Measurements from ENCODE around the gene ATG9B. TPM values are rescaled to one million over a fixed set of nuclear protein-coding genes. Genes with fewer than 3 reads are reported as not detected.

ATG9B gene
- total RNA-seq, 1 donor from 2014 or later, result 0.85 TPM

- Mint-ChIP-seq H3K27me3 (ENCODE audit: unreplicated experiment) (peaks cover 11% of the 10 kb centered on the region), H3K36me3 (ENCODE audit: low read depth, unreplicated experiment) (peaks cover 39% of the 10 kb centered on the region), H3K27ac (ENCODE audit: unreplicated experiment) (no peak overlapping the region), H3K4me1 (ENCODE audit: unreplicated experiment) (peaks cover 11% of the 10 kb centered on the region), H3K9me3 (ENCODE audit: unreplicated experiment) (no peaks in the 10 kb centered on the region), H3K4me3 (ENCODE audit: unreplicated experiment) (peak overlapping the region; percentile 65)
- DNase-seq (ENCODE audit: low spot score), result no peak
- TF ChIP-seq, protein P1, sequence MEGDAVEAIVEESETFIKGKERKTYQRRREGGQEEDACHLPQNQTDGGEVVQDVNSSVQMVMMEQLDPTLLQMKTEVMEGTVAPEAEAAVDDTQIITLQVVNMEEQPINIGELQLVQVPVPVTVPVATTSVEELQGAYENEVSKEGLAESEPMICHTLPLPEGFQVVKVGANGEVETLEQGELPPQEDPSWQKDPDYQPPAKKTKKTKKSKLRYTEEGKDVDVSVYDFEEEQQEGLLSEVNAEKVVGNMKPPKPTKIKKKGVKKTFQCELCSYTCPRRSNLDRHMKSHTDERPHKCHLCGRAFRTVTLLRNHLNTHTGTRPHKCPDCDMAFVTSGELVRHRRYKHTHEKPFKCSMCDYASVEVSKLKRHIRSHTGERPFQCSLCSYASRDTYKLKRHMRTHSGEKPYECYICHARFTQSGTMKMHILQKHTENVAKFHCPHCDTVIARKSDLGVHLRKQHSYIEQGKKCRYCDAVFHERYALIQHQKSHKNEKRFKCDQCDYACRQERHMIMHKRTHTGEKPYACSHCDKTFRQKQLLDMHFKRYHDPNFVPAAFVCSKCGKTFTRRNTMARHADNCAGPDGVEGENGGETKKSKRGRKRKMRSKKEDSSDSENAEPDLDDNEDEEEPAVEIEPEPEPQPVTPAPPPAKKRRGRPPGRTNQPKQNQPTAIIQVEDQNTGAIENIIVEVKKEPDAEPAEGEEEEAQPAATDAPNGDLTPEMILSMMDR (IDR thresholded peaks at IDR 0.05; ENCODE audit: unreplicated experiment), result no peak
Measured at GRCh38 chr7:150997817-150998216, 26.5 kb downstream of the ATG9B start.

- no peak for DNase-seq (ENCODE audit: low spot score)
- H3K4me3 Mint-ChIP-seq (ENCODE audit: unreplicated experiment), result no peak overlapping the region
- H3K4me1 Mint-ChIP-seq (ENCODE audit: unreplicated experiment), result peaks cover 14% of the 10 kb centered on the region
- H3K36me3 Mint-ChIP-seq (ENCODE audit: low read depth, unreplicated experiment), result peaks cover 33% of the 10 kb centered on the region
- H3K27ac Mint-ChIP-seq (ENCODE audit: unreplicated experiment), result no peak overlapping the region
- TF ChIP-seq, protein P1 (IDR thresholded peaks at IDR 0.05; ENCODE audit: unreplicated experiment), result no peak
- H3K27me3 Mint-ChIP-seq (ENCODE audit: unreplicated experiment), result peaks cover 12% of the 10 kb centered on the region
- no peaks in the 10 kb centered on the region for H3K9me3 Mint-ChIP-seq (ENCODE audit: unreplicated experiment)
Measured at GRCh38 chr7:150997075-150997511, 27.2 kb downstream of the ATG9B start.

- H3K4me3 Mint-ChIP-seq (ENCODE audit: unreplicated experiment), result no peak overlapping the region
- no peaks in the 10 kb centered on the region for H3K9me3 Mint-ChIP-seq (ENCODE audit: unreplicated experiment)
- no peak overlapping the region for H3K27ac Mint-ChIP-seq (ENCODE audit: unreplicated experiment)
- DNase-seq (ENCODE audit: low spot score), result no peak
- TF ChIP-seq, protein P1 (IDR thresholded peaks at IDR 0.05; ENCODE audit: unreplicated experiment), result no peak
- peaks cover 14% of the 10 kb centered on the region for H3K4me1 Mint-ChIP-seq (ENCODE audit: unreplicated experiment)
- peaks cover 30% of the 10 kb centered on the region for H3K36me3 Mint-ChIP-seq (ENCODE audit: low read depth, unreplicated experiment)
- peaks cover 12% of the 10 kb centered on the region for H3K27me3 Mint-ChIP-seq (ENCODE audit: unreplicated experiment)
Measured at GRCh38 chr7:150996376-150997074, 27.8 kb downstream of the ATG9B start.

DNA sequence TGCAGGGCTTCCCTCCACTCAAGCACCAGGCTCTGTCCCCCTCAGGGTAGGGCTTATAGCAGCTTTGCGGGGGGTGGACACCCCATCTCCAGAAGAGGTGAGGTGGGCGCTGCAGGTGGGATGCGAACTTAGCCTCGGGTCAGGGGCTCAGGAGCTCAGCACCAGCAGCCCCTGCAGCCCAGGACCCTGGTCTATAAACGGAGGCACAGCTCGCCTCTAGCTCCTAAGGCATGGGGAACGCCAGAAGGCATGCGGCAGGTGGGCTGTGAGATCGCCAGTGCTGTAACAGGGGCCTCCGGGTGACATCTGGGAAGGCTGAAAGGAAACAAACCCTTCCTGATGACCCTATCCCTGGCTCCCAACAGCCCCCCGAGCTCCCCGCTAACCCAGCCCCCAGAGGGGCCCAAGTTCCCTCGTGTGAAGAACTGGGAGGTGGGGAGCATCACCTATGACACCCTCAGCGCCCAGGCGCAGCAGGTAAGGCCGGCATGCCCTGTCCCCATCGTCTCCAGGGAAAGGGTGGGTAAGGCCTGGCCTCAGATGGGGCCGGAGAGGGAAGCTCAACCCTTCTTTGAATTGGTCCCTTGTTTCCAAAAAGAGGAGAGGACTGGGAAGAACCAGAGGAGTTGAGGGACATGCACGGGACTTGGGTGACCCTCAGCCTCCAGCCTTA, 29.3 kb downstream of the ATG9B start:
- peaks cover 7% of the 10 kb centered on the region for H3K9me3 Mint-ChIP-seq (ENCODE audit: unreplicated experiment)
- peaks cover 12% of the 10 kb centered on the region for H3K27me3 Mint-ChIP-seq (ENCODE audit: unreplicated experiment)
- peaks cover 14% of the 10 kb centered on the region for H3K4me1 Mint-ChIP-seq (ENCODE audit: unreplicated experiment)
- H3K36me3 Mint-ChIP-seq (ENCODE audit: low read depth, unreplicated experiment), result peaks cover 33% of the 10 kb centered on the region
- H3K27ac Mint-ChIP-seq (ENCODE audit: unreplicated experiment), result no peak overlapping the region
- TF ChIP-seq, protein P1 (IDR thresholded peaks at IDR 0.05; ENCODE audit: unreplicated experiment), result no peak
- peak overlapping the region; percentile 47 for H3K4me3 Mint-ChIP-seq (ENCODE audit: unreplicated experiment)
- DNase-seq (ENCODE audit: low spot score), result no peak

All from endothelial cell (in vitro differentiated cells).